A549 treated with AZD9567 at 1 μM for 4 hours (cell line): ENCODE results near the gene FGD6. TPM values are rescaled to one million over a fixed set of nuclear protein-coding genes. Genes with fewer than 3 reads are reported as not detected.

Experiments used
- total RNA-seq: library from RNA; stranded (reverse); fragments of 200-300 nt; extraction: Qiagen RNA extraction; gene quantifications from 5 replicates; pipeline ENCODE4 v1.2.3, GENCODE V29; 2022; ENCODE audit not compliant: insufficient read depth

Gene FGD6
- total RNA-seq = 9.6 to 14.4 TPM (median 11.7 TPM) in 5 replicates

DNA sequence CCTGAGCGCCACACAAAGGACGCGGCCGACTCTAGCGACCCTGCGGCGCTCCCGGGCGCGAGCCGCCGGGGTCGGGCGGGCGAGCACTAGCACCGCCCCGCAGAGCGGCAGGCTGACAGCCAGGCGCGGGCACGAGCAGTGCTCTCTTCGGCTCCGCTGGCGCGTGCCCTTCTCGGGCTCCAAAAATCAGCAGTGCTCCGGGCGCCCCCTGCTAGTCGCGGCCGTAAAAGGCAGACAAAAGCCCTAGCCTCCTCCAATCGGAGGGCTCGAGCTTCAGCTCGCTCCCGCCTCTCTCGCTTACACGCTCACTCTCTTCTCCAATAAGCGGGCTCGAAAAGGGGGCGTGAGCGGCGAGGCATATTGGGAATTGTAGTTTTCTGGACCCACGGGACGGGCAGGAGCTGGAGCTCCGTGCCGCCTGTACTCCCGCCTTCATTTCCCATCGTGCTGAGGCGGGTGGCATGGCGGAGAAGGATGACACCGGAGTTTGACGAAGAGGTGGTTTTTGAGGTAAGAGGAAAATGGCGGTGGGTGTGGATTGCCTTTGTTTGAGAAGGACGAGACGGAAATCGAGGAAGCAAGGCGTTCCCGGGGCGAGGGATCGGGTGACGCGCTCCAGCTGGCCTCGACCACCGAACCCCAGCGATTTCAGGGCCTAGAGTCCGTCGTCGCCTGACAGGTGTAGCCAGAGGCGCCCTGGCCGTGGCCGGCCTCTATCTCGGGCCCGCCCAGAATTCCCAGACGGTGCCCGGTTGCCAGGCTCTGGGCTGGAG, at the start of gene FGD6, which contains the start of gene VEZT:
Gene FGD6, minus strand, starts transcription at position 91 of the 773 bp plus-strand sequence. CDS start 227 bp downstream, outside the sequence.
Gene VEZT, plus strand, starts transcription at position 431 of the 773 bp plus-strand sequence. Its CDS starts 44 bp downstream, at position 475.

DNA sequence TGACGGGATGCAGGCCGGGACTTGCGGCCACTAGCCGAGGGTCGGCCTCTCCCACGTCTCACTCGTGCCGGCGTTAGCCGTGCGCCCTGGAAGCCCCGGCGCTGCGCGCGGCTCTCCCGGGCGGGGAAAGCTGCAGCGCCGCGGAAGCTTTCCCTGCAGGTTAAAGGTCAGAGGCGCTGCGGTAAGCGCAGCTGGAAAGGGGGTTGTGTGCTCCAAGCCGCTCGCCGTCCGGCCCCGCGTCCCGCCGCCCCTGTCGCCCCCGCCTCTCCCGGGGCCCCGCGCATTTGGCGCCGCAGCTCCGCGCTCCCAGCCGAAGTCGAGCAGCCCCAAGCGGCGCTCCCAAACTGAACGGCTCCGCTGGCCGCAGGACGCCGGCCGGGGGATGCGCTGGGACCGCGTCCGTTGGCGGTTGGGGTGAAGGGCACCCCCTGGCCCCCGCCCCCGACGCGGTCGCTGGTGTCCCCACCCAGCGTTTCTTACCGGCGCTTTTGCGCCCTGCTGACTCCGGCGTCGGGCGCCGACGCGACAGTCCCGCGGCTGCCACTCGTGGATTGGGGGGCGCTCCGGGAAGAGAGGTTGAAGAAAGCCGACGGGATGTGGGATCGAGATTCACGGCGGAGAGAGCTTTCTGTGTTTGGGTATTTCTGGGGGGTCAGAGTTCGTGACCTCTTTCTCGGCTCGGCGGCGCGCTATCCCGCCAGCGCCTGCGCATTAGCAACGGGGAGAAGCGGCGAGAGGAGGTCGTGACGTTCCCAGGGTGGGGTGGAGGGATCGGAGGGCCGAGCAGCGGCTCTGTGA, 144.2 kb downstream of the FGD6 start, which contains the start of gene NR2C1:
Gene NR2C1, minus strand, starts transcription at position 719 of the 798 bp plus-strand sequence. CDS start 6,234 bp downstream, outside the sequence.

Other genes with a start within 250 kb of the FGD6 start
- gene NDUFA12, start 213.8 kb downstream of the FGD6 start, total RNA-seq = 141 to 184 TPM (median 145 TPM) in 5 replicates
- 20.6 to 25.7 TPM (median 23.7 TPM) in 5 replicates for gene NR2C1, start 143.8 kb downstream of the FGD6 start, total RNA-seq
- 52.3 to 68.8 TPM (median 61.6 TPM) in 5 replicates for gene VEZT, start 340 bp upstream of the FGD6 start, total RNA-seq